COLO668 (cell line): ENCODE measurements around the gene PITHD1.
"Not testable (repeated sequence)": the region's sequence is repeated elsewhere in the genome, so short reads cannot be mapped to it uniquely, and the experiment has no call there.

Source experiments
- DNase-seq: peaks from one replicate; lab custom pipeline; 2025; ENCODE audit not compliant: unreplicated experiment; lab: John Stamatoyannopoulos, UW

PITHD1 gene

GRCh38 chr1:23777979-23778814, at the start of gene PITHD1:
TSS of gene PITHD1 (plus strand) at chr1:23778418. CDS start at chr1:23778516, 98 bp downstream.
- DNase-seq, result peak; percentile 98

- no peak for DNase-seq
Observed at GRCh38 chr1:23732363-23733224, 45.6 kb upstream of the PITHD1 start.

GRCh38 chr1:23733281-23733680, 44.9 kb upstream of the PITHD1 start:
- DNase-seq, result not testable (repeated sequence)

- DNase-seq, result no peak
Observed at GRCh38 chr1:23736437-23737134, 41.6 kb upstream of the PITHD1 start.

GRCh38 chr1:23741609-23742008, 36.6 kb upstream of the PITHD1 start:
- DNase-seq, result no peak

- DNase-seq, result no peak
Observed at GRCh38 chr1:23742670-23743286, 35.4 kb upstream of the PITHD1 start.

GRCh38 chr1:23743287-23744152, 34.7 kb upstream of the PITHD1 start, which contains the start of gene ELOA:
TSS of gene ELOA (plus strand) at chr1:23743471. CDS start at chr1:23743504, 33 bp downstream.
- peak; percentile 94 for DNase-seq

- no peak for DNase-seq
Observed at GRCh38 chr1:23745515-23745914, 32.7 kb upstream of the PITHD1 start.

- no peak for DNase-seq
Observed at GRCh38 chr1:23748016-23748415, 30.2 kb upstream of the PITHD1 start.

- DNase-seq, result peak; percentile 46
Observed at GRCh38 chr1:23751050-23751814, 27.0 kb upstream of the PITHD1 start.

- no peak for DNase-seq
Observed at GRCh38 chr1:23751815-23752200, 26.4 kb upstream of the PITHD1 start.

GRCh38 chr1:23752909-23753308, 25.3 kb upstream of the PITHD1 start:
- DNase-seq, result no peak

GRCh38 chr1:23756676-23757075, 21.5 kb upstream of the PITHD1 start:
- no peak for DNase-seq

GRCh38 chr1:23757812-23758211, 20.4 kb upstream of the PITHD1 start:
- no peak for DNase-seq

GRCh38 chr1:23759277-23759676, 18.9 kb upstream of the PITHD1 start:
- DNase-seq, result no peak

GRCh38 chr1:23763041-23763577, 15.1 kb upstream of the PITHD1 start:
- no peak for DNase-seq

- DNase-seq, result no peak
Observed at GRCh38 chr1:23768733-23769132, 9.5 kb upstream of the PITHD1 start.

- peak; percentile 93 for DNase-seq
Observed at GRCh38 chr1:23772049-23772853, 6.0 kb upstream of the PITHD1 start.
